HG02642 (cell line): ENCODE data around the gene IFNL2.
"Not testable (repeated sequence)": the region's sequence is repeated elsewhere in the genome, so short reads cannot be mapped to it uniquely, and the experiment has no call there.

Experiments
- ATAC-seq: cut with Tn5 transposase; IDR thresholded peaks from one replicate; pipeline ENCODE4 v1.9.1; 2021; ENCODE audit warnings: mild to moderate bottlenecking; ENCODE audit not compliant: unreplicated experiment, poor library complexity

Gene IFNL2

DNA sequence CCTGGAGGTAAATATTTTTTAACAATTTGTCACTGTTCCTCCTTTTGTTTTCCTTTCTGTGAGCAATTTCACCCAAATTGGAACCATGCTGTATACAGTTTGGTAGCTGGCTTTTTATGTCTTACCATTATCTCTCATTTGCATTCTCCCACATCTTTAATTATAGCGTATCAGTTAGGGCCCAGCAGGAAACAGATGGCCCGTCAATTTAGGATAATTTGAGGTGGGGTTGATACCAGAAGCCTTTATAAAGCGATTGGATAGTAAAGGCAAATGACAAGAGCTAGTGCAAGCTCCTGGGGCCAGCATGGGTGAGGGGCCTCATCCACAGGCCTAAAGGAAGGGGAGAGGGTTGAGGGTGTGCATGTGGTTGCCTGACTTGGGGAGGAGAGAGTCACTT, 15.7 kb upstream of the IFNL2 start:
- no peak for ATAC-seq

DNA sequence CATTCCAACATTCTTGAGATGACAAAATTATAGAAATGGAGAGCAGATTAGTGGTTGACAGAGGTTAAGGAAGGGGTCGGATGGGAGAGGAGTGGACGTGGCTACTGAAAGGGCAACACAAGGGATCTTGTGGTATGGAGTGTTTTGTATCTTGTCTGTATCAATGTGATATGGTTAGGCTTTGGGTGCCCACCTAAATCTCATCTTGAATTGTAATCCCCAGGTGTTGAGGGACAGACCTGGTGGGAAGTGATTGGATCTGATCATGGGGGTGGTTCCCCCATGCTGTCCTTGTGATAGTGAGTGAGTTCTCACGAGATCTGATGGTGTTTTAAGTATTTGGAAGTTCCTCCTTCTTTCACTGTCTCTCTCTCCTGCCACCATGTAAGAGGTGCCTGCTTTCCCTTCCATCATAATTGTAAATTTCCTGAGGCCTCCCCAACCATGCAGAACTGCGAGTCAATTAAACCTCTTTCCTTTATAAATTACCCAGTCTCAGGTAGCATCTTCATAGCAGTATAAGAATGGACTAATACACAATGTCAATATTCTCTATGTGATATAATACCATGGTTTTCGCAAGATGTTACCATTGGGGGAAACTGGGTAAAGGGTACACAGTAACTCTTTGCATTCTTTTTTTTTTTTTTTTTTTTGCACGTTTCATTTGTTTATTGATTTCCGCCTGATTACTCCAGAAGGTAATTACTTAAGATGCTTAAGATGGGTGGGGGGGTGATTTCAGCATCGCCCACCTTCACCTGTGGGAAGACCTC, 14.6 kb upstream of the IFNL2 start:
- no peak for ATAC-seq

DNA sequence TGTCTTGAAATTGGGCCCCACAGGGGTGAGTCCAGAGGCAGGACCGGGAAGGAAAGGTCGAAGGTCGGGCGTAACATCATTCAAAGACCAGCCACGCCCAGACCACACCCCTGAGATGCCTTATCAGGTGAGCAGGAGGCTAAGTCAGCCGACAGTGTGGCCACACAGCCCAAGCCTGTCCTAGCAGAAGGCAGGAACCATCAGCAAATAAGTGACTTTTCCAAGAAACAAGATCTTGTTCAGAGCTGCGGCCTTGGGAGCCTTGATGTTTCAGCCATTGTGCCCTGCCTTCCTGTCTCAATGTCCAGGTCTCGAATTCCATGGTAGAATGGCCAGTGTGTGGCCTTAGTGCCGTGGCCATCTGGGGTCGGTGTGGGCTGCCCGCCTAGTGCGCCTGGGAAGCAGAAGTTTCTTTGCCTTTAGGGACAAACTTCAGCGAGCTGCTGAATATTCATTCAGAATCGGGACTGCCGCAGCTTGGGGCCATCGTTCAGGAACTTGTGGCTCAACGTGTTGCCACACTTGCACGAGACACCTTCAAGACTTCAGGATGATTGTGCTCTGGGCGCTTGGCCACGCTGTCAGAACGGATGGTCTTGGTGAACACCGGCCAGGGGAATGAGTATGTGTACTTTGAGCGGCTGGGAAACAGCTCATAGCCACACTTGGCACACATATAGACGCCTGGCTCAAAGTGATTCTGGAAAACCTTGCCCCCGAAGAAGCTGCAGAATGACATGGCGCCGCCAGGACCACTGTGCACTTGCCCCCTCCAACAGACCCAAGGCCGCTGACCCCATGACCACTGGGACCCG, 13.5 kb upstream of the IFNL2 start:
- ATAC-seq, result no peak

DNA sequence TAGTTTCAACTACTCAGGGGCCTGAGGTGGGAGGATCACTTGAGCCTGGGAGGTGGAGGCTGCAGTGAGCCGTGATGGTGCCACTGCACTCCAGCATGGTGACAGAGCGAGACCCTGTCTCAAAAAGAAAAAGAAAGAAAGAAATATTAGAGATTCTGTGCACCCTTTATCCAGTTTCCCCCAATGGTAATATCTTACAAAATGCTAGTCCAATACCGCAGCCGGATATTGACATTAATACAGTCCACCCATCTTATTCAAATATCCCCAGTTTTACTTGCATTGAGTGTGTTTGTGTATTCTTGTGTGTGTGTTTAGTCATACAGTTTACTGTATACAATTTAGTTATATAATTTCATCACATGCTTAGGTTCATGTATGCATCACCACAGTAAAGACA, 11.0 kb upstream of the IFNL2 start:
- ATAC-seq, result no peak

DNA sequence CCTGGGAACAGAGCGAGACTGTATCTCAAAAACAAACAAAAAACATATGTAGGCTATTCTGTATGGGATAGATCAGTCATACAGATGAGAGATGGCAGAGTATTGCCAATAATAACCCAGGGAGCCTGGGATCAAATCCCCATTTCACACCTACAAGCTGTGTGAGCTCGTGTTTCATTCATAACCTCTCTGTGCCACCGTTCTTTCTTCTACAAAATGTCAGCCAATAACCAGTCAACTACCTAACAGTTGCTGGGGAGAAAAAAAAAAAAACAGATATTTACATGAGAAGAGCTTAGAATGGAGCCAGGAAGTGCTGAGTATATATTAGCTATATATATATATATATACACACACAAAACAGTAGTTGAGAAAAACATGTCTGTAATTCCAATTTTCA, 6.5 kb upstream of the IFNL2 start:
- no peak for ATAC-seq

DNA sequence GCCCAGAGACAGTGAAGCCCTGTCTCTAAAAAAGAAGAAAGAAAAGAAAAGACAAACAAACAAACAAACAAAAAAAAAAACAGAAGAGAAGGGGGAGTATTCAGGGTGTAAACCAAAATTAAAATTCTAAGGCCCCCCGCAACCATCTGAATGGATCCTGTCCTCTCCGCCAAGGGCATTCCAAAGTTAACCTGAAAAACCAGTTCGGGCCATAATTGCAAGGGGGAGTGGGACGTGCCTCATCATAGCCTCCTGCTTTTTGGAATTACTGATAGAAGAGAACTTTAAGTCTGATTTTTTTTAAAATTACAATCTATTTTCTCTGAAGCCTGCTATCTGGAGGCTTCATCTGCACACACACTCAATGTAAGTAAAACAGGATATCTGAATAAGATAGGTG, 5.7 kb upstream of the IFNL2 start:
- no peak for ATAC-seq

DNA sequence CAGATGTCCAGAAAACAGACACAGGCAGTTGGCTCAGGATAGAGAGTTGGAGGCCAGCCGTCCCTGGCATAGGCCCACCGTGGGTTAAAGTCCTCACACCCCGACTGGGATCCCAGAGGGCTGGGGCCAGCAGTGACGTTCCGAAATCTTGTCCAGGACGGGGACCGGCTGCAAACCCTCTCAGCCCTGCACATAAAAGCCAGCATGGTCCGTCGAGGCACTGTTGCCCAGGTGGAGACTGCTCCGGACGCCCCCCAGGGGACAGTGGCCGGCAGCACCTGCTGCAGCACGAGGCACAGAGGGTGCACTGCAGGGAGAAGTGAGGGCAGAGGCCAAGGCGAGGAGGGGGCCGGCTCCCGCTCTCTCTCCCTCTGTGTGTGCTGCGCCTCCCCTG, 4.3 kb upstream of the IFNL2 start:
- no peak for ATAC-seq

DNA sequence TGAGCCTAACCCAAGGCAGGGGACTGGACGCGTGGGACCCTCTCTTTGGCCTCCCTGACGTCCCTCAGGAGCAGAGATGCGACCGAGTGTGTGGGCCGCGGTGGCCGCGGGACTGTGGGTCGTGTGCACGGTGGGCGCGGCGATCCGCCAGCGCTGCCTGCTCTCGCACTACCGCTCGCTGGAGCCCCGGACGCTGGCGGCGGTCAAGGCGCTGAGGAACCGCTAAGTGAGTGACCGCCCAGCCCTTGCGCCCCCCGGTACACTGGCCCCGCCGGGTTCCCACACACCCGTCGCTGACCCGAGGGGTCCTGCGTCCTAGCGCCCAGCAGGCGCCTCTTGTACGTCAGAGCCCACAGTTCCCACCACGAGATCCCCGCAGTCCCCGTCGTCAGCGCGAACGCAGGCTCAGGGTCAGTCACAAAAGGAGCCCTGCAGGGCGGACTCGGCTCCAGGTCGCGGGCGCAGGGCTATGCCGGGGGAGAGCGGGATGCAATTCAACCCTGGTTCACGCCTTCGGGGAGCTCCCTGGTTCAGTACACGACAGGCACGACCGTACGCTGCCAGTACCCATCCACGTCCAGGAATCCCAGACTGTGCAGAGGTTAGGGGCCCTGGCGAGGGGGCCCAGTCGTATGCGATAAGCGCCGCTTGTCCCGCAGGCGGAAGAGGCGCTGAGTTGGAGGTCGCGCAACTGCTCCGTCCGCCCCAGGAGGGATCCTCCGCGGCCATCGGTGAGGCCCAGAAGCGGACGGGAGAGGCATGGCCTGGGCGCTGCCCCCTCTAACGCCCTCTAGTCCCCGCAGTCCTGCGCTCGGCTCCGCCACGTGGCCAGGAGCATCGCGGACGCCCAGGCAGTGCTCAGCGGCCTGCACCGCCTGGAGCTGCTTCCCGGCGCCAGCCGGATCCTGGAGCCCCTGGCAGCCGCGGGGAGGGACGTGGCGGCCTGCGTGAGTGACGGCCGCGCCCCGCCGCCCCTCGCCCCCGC, 3.6 kb upstream of the IFNL2 start:
- no peak for ATAC-seq

DNA sequence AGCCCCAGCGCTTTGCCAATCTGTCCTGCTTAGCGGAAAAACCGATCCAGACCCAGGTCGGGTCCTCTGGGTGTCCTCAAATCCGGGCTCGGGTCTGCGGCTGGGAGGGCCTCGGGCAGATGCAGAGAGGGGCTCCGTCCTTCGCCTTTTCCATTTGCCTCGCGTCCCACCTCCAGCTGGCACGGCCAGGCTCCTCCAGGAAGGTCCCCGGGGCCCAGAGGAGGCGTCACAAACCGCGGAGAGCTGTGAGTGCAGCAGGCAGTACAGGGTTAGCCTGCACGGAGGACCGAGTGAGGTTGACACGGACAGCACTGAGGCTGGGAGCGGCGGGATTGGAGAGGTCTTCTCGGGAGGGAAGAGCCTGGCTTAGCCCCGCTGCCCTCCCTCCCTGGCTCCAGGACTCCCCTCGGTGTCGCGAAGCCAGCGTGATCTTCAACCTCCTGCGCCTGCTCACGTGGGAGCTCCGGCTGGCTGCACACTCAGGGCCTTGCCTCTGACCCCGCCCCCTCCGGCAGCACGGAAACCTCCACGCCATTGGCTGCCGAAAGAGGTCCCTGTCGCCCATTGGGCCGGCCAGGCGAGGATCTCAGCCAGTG, 2.8 kb upstream of the IFNL2 start:
- ATAC-seq, result no peak

DNA sequence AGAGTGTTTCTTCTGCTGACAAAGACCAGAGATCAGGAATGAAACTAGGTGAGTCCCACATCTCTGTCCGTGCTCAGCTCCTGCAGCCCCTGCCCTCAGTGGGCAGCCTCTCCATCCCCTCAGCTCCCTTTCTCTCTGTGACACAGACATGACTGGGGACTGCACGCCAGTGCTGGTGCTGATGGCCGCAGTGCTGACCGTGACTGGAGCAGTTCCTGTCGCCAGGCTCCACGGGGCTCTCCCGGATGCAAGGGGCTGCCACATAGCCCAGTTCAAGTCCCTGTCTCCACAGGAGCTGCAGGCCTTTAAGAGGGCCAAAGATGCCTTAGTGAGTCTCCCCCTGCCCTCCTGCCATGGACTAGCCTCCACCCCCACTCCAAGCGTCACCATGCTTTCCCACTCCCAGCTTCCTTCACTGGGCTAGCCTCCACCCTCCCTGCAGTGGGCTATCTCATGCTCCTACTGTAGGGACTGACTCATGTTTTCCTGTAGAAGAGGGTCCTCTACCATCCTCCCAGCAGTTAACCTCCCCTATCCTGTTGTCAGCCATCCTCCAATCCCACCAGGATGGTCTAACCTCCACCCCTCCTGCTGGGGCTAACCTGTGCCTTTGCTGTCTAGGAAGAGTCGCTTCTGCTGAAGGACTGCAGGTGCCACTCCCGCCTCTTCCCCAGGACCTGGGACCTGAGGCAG, 481 bp downstream of the IFNL2 start:
- ATAC-seq, result not testable (repeated sequence)

DNA sequence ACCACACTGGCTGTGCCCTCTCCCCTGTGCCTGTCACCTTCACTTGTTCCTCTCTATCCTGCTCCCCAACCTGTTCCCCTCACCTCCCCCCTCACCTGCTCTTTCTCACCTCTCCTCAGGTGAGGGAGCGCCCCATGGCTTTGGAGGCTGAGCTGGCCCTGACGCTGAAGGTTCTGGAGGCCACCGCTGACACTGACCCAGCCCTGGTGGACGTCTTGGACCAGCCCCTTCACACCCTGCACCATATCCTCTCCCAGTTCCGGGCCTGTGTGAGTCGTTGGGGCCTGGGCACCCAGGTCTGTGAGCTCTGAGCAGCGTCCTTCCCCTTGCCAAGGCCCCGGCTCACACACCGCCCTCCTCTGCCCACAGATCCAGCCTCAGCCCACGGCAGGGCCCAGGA, 1.2 kb downstream of the IFNL2 start:
- not testable (repeated sequence) for ATAC-seq

DNA sequence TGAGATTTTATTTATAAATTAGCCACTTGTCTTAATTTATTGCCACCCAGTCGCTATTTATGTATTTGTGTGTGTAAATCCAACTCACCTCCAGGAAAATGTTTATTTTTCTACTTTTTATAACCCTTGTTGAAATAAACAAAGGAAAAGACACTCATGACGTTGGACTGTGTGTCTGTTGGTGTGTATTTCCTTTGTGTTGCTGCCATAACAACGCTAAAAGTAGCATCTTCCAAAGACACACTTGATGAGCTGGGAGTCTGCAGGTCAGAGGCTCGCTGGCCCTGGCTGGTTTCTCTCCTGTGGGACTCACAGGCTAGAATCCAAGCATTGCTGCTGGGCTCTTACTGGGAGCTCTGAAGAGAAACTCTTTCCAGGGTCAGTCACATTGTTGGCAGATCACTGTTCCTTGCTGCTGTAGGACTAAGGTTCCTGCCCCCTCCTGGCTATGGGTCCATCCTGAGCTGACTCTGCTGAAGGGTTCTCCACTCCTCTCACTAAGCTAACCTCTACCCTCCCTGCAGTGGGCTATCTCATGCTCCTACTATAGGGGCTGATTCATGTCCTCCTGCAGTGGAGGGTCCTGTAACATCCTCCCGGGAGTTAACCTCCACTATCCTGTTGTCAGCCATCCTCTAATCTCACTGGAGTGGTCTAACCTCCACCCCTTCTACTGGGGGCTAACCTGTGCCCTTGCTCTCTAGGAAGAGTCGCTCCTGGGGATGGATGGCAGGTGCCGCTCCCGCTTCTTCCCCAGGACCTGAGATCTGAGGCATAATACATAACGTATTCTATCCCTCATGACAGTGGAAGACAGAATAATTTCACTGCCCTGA, 2.1 kb downstream of the IFNL2 start:
- ATAC-seq, result no peak

DNA sequence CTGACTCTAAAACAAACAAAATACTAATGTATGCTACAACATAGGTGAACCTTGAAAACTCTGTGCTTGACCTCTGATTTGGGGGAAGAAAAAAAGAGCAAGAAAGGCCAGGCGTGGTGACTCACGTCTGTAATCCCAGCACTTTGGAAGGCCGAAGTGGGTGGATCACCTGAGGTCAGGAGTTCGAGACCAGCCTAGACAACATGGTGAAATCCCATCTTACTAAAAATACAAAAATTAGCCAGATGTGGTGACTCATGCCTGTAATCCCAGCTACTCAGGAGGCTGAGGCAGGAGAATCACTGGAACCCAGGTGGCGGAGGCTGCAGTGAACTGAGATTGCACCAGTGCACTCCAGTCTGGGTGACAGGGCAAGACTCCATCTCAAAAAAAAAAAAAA, 5.7 kb downstream of the IFNL2 start:
- not testable (repeated sequence) for ATAC-seq

DNA sequence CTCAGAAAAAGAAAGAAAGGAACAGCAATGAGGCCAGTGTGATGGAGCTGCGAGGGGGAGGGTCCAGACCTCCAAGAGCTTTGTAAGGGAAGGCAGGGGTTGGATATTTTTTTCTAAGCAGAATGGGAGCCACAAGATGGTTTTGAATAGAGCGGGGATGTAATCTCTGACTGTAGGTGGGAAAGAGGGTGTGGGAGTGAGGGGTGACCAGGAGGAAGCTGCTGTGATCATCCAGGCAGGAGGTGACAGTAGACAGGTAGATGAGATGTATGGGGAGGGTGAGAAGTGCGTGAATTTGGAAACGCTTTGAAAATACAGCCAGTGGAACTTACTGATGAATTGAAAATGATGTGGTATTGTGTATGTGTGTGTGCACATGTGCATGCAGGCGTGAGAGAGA, 7.4 kb downstream of the IFNL2 start:
- ATAC-seq, result no peak

DNA sequence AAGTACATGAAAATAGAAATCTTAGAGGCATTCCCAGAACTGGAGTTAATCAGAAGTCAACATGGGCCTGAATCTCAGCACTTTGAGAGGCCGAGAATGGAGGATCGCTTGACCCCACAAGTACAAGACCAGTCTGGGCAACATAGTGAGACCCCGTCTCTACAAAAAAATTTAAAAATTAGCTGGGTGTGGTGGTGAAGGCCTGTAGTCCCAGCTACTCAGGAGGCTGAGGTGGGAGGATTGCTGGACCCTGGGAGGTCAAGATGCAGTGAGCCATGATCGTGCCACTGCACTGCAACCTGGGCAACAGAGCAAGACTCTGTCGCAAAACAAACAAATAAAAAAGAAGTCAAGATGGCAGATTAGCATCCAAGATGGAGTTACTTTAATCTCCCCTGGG, 8.5 kb downstream of the IFNL2 start:
- ATAC-seq, result no peak

DNA sequence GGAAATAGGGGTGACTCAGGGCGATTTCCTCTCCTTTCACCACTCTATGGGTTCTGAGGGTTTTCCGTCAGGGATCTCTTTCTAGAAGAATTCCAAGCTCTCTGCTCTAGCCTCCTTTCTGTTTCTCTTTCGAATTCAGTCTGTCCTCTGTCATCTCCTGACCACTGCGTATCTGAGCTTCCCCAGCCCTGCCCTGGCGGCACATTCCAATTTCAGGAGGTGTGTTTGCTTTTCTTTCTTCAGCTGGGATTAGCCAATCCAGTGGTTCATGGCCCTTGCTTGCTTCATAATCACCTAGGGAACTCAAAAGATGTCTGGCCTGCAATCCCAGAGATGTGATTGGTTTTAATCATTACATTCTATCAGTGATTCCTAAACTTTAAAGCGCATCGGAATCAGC, 9.4 kb downstream of the IFNL2 start:
- no peak for ATAC-seq

DNA sequence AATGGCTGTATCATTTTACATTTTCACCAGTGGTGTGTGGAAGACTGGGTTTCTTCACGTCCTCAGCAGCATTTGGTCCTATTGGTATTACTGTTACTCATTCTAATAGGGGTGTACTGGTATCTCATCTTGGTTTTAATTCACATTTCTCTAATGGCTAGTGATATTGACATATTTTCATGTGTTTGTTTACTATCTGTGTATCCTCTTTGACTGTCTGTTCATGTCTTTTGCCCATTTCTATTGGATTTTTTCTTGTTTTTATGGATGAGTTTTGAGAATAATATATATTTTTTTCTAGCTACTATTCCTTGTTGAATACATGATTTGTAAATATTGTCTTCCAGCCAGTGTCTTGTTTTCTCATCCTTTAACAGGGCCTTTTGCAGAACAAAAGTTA, 13.8 kb downstream of the IFNL2 start:
- ATAC-seq, result no peak

DNA sequence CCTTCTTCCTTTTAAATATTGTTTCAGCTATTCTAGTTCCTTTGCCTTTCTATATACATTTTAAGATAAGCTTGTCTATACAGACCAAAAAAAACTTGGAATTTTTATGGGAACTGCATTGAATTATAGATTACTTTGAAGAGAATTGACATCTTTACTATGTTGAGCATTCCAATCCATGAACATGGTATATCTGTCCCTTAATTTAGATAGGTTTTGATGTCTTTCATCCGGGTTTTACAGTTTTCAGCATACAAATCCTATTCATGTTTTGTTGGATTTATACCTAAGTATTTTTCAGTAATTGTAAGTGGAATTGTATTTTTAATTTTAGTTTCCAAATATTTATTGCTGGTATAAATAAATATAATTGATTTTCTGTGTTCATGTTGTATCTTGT, 15.8 kb downstream of the IFNL2 start:
- no peak for ATAC-seq

DNA sequence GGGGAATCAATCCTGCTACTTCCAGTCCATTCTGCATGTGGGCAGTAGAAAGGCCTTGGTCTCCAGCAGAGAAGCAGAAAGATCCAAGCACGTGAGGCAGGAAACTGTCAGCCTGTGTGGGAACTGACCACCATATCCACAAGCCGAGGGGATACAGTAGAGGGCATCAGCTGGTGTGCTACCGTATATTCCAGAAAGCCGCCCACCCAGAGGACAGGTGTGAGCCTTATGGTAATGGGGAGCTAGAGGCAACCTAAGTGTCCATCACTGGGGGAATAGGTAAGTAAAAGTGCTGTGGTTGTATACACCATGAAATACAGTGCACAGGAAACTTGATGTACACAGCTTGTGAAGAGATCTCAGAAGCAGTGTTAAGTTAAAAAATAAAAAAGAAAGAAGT, 25.2 kb downstream of the IFNL2 start:
- ATAC-seq, result no peak
